ENCODE results near the gene REC8.
A peak's percentile ranks its signal among the peaks of the same experiment; 100 is the strongest.

The REC8 gene

DNA sequence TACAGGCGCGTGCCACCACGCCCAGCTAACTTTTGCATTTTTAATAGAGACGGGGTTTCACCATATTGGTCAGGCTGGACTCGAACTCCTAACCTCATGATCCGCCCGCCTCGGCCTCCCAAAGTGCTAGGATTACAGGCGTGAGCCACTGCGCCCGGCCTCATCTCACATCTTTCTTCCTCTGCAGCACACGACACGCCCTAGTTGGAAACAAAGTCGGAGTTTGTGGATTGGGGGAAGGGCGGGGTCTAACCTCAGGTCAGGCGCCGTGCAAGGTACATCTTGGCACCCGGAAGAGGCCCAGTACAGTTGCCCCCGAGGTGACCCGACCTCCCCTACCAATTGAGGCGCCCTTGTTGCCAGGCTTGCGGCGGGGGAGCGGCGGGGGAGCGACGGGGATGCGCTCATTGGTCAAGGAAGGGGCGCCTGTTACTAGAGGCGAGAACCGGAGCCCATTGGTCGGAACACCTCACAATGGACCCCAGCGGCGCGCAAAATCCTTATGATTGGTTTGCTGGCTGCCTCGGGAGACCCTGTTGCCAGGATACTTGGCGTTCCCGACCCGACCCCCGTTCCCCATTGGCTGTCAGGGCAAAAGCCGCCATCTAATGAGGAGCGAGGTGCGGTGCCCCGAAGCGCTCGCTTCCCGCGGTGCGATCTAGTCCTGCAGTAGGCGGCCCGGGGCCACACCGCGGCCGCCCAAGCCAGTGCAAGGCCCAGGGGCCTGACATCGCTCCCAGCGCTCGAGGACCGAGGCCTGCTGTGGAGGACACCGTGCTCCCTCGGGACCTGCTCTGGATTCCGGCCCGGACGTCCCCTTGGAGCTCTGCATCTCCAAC is at the start of gene REC8:
Gene REC8 (plus strand): TSS at position 659 of the 839 bp plus-strand sequence. CDS start 473 bp downstream, outside the sequence.
- TF ChIP-seq, protein P1, sequence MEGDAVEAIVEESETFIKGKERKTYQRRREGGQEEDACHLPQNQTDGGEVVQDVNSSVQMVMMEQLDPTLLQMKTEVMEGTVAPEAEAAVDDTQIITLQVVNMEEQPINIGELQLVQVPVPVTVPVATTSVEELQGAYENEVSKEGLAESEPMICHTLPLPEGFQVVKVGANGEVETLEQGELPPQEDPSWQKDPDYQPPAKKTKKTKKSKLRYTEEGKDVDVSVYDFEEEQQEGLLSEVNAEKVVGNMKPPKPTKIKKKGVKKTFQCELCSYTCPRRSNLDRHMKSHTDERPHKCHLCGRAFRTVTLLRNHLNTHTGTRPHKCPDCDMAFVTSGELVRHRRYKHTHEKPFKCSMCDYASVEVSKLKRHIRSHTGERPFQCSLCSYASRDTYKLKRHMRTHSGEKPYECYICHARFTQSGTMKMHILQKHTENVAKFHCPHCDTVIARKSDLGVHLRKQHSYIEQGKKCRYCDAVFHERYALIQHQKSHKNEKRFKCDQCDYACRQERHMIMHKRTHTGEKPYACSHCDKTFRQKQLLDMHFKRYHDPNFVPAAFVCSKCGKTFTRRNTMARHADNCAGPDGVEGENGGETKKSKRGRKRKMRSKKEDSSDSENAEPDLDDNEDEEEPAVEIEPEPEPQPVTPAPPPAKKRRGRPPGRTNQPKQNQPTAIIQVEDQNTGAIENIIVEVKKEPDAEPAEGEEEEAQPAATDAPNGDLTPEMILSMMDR (conservative IDR thresholded peaks at IDR 0.05; ENCODE audit: control insufficient read depth, insufficient read depth, low read depth, low read length), result no peak
- H3K4me3 ChIP-seq (ENCODE audit: control insufficient read depth, low read depth, low read length), result peak within 1 kb of the TSS; percentile 9
- DNase-seq (ENCODE audit: low read depth), result peak; percentile 68

DNA sequence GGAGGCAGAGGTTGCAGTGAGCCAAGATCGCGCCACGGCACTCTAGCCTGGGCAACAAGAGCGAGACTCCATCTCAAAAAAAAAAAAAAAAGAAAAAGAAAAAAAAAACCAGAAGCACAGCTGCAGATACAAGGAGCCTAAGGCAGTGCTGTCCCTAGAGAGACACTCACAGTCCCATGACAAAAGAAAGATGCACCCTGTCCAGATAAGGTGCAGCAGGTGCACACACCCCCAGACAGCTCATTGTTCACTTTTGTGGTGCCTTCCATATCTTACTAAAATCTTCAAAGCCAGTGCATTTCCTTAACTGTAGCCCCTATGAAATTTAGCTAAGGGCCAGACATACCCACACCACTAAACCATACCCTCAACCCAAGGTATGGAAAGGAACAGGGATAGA is 49.5 kb upstream of the REC8 start:
- TF ChIP-seq, protein P1 (conservative IDR thresholded peaks at IDR 0.05; ENCODE audit: control insufficient read depth, insufficient read depth, low read depth, low read length), result no peak
- H3K4me3 ChIP-seq (ENCODE audit: control insufficient read depth, low read depth, low read length), result no peak overlapping the region
- no peak for DNase-seq (ENCODE audit: low read depth)

GRCh38 chr14:24122898-24123297 is 49.0 kb upstream of the REC8 start:
- H3K4me3 ChIP-seq (ENCODE audit: control insufficient read depth, low read depth, low read length), result no peak overlapping the region
- DNase-seq (ENCODE audit: low read depth), result no peak
- TF ChIP-seq, protein P1 (conservative IDR thresholded peaks at IDR 0.05; ENCODE audit: control insufficient read depth, insufficient read depth, low read depth, low read length), result no peak

DNA sequence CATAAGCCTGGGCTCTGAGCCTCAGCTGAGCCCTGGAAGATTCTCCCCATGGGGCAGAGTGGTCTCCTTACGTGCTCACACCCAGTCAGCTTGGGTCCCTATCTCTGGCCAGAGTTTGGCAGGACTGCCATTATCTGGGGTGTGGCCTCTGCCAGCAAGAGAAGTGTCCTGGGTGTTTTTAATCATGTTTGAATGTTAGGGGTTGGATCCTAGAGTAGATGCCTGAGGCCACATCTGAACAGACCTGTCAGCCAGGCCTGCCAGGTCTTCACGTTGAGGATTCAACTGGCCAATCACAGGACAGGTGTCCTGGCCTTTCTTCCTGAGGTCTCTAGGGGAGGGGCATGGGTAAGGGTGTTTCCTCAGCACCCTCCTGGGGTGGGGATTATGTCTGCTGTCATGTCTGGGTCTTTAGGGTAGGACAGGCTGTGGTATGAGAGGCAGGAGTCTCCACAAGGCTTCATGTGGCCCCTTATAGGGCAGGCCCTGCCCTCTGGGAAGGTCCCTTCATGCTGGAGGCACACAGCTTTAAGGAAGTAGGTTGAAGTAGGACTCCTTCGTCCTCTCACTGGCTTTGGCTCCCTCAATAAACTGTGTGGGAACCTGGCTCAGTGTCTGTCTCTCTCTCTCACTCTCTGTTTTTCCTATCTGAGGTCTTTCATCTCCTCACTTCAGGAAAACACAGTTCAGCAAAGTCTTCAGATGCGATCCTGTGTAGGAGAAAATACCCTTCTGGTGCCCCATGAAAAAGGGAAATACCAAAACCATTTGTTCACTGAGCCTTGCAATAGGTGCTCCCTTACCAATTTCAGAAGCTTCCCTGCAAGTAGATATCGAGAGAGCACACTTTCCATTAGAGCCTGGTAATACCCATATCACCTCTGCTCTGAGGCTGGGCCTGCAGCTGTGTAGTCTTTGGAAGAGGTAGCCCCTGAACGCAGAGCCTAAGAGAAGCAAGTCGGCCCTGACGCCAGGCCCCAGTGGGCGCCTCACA is 48.2 kb upstream of the REC8 start:
- H3K4me3 ChIP-seq (ENCODE audit: control insufficient read depth, low read depth, low read length), result no peak overlapping the region
- TF ChIP-seq, protein P1 (conservative IDR thresholded peaks at IDR 0.05; ENCODE audit: control insufficient read depth, insufficient read depth, low read depth, low read length), result no peak
- DNase-seq (ENCODE audit: low read depth), result no peak

DNA sequence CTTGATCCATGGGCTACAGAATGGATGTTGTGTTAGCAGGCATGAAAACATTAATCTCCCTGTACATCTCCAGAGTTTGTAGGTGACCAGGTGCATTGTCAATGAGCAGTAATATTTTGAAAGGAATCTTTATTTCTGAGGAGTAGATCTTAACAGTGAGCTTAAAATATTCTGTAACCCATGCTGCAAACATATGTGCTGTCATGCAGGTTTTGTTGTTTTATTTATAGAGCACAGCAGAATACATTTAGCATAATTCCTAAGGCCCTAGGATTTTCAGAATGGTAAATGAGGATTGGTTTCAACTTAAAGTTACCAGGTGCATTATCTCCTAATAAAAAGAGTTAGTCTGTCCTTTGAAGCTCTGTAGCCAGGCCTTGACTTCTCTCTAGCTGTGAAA is 44.9 kb upstream of the REC8 start:
- TF ChIP-seq, protein P1 (conservative IDR thresholded peaks at IDR 0.05; ENCODE audit: control insufficient read depth, insufficient read depth, low read depth, low read length), result no peak
- no peak for DNase-seq (ENCODE audit: low read depth)
- no peak overlapping the region for H3K4me3 ChIP-seq (ENCODE audit: control insufficient read depth, low read depth, low read length)

- TF ChIP-seq, protein P1 (conservative IDR thresholded peaks at IDR 0.05; ENCODE audit: control insufficient read depth, insufficient read depth, low read depth, low read length), result no peak
- H3K4me3 ChIP-seq (ENCODE audit: control insufficient read depth, low read depth, low read length), result no peak overlapping the region
- no peak for DNase-seq (ENCODE audit: low read depth)
Observed at GRCh38 chr14:24127673-24128072, 44.2 kb upstream of the REC8 start.
